Right cardiac atrium (tissue), 5 donors: ENCODE data around the gene SMPX. TPM values are rescaled to one million over a fixed set of nuclear protein-coding genes. Genes with fewer than 3 reads are reported as not detected.

ENCODE experiments used
- ATAC-seq, 2 donors: fragments of 200-7000 bp; cut with Tn5 transposase; one replicate each; pipeline versions ENCODE4 v1.8.0 to v1.9.1; 2020; ENCODE audit warnings: moderate library complexity in 2 of 2, mild to moderate bottlenecking in 1 of 2
- DNase-seq, 3 donors: peaks; one replicate each; pipeline ENCODE4 v3.0.0-alpha.2; 2020
- H3K27ac ChIP-seq: one replicate; pipeline ENCODE4 v1.5.1; 2013; ENCODE audit warnings: mild to moderate bottlenecking, low read length, control low read depth, moderate library complexity
- H3K27me3 ChIP-seq: one replicate; pipeline ENCODE4 v1.6.1; 2013; ENCODE audit not compliant: control insufficient read depth, insufficient read depth
- H3K4me1 ChIP-seq: one replicate; pipeline ENCODE4 v1.6.1; 2013; ENCODE audit warnings: low read length; ENCODE audit not compliant: control insufficient read depth, insufficient read depth
- H3K4me3 ChIP-seq: one replicate; pipeline ENCODE4 v1.5.1; 2013; ENCODE audit warnings: low read length, control low read depth
- H3K9me3 ChIP-seq: one replicate; pipeline ENCODE4 v1.6.1; 2013; ENCODE audit warnings: low read length; ENCODE audit not compliant: control insufficient read depth
- WGBS: extraction: QIAGEN DNeasy Blood & Tissue Kit; methylation state at CpG from one replicate; pipeline ENCODE4 v1.1.7; 2013; 5-methylcytosine and 5-hydroxymethylcytosine counted together
- intact Hi-C, 4 donors: fragments of 100-400 bp; cut with DNase I; formaldehyde crosslinking; loops; one replicate each; pipeline versions ENCODE4 v1.11.0 to v1.14.0; 2022 to 2023
- long read RNA-seq, 4 donors: library from polyadenylated mRNA; unstranded; transcript quantifications; one replicate each; pipeline ENCODE4 v2.0.0, GENCODE V29; 2020 to 2021
- polyA plus RNA-seq: library from polyadenylated mRNA; stranded (reverse); fragments of 200-250 nt; gene quantifications from one replicate; pipeline ENCODE4 v1.2.3, GENCODE V29; 2013
- total RNA-seq, 4 donors: library from RNA; stranded (reverse); fragmentation: NEBNext Ultra II Directional; extraction: Animal tissue kit (Norgen Biotek cat#: 25700); gene quantifications; one replicate each; pipeline ENCODE4 v1.2.1, GENCODE V29; 2021
- donor health status: healthy with polysubstance abuse.
- donor health status: DM: no; HTN: yes; CAD: no.
- donor health status: DM: no; HTN: no; CAD: no.
- donor health status: DM: no; HTN: yes; CAD: no; lungs with severe emphysema.
- donor health status: DM: yes; HTN: yes; CAD: no.

The SMPX gene
- 100 to 1,000 TPM; 422 to 570 (median 436) TPM for total RNA-seq
- polyA plus RNA-seq, result 714 TPM
- long read RNA-seq, donor 1, transcript SMPX-203 (5 exons, 891 nt), result major isoform, 120 of 134 reads
- long read RNA-seq, donor 1, partial matches to known transcripts, result 5 of 134 reads
- long read RNA-seq, donor 1, other reads (novel, unspliced or antisense), result 8 of 134 reads
- long read RNA-seq, donor 2, transcript SMPX-203 (5 exons, 891 nt), result major isoform, 81 of 86 reads
- long read RNA-seq, donor 2, partial matches to known transcripts, result 3 of 86 reads
- long read RNA-seq, donor 2, other reads (novel, unspliced or antisense), result 2 of 86 reads
- long read RNA-seq, donor 3, transcript SMPX-203 (5 exons, 891 nt), result major isoform, 121 of 150 reads
- long read RNA-seq, donor 3, partial matches to known transcripts, result 13 of 150 reads
- long read RNA-seq, donor 3, other reads (novel, unspliced or antisense), result 15 of 150 reads
- long read RNA-seq, donor 4, transcript SMPX-203 (5 exons, 891 nt), result major isoform, 95 of 103 reads
- long read RNA-seq, donor 4, partial matches to known transcripts, result 3 of 103 reads
- long read RNA-seq, donor 4, other reads (novel, unspliced or antisense), result 2 of 103 reads

- DNase-seq (peak in 2 of 3 donors; percentile 46 to 59), ATAC-seq (peak; percentile 79 to 85)
- intact Hi-C loops, result loop anchor here in 1 of 4 donors (10.0 kb wide), 1 partner anchor 77 kb away; the partner anchor contains the start of gene MBTPS2
- Histone ChIP-seq H3K9me3 (no peaks in the 10 kb centered on the region), H3K4me1 (peaks cover 2% of the 10 kb centered on the region), H3K27ac (peak within 1 kb of the TSS; percentile 84), H3K27me3 (no peaks in the 10 kb centered on the region), H3K4me3 (peak within 1 kb of the TSS; percentile 56)
- 35% methylated on average over 12 of the region's 12 CpGs for WGBS
These were observed at the start of gene SMPX for GRCh38 chrX:21757960-21758359. SMPX (minus strand) TSS chrX:21758116; CDS start chrX:21754290, 3,826 bp downstream.

- Histone ChIP-seq H3K27ac (no peak overlapping the region), H3K9me3 (no peaks in the 10 kb centered on the region), H3K4me1 (no peaks in the 10 kb centered on the region), H3K27me3 (no peaks in the 10 kb centered on the region), H3K4me3 (no peak overlapping the region)
- DNase-seq, result no peak
- ATAC-seq, result no peak
- intact Hi-C loops, result no loop called here
These were observed 48.8 kb upstream of the SMPX start for GRCh38 chrX:21806691-21807090.

GRCh38 chrX:21802839-21803238 is 44.9 kb upstream of the SMPX start:
- no peak overlapping the region for H3K4me3 ChIP-seq
- H3K9me3 ChIP-seq, result no peaks in the 10 kb centered on the region
- peaks cover 4% of the 10 kb centered on the region for H3K4me1 ChIP-seq
- H3K27me3 ChIP-seq, result no peaks in the 10 kb centered on the region
- H3K27ac ChIP-seq, result no peak overlapping the region
- ATAC-seq (no peak), DNase-seq (no peak)
- intact Hi-C loops, result no loop called here

GRCh38 chrX:21802054-21802670 is 44.2 kb upstream of the SMPX start:
- no peak overlapping the region for H3K4me3 ChIP-seq
- no peaks in the 10 kb centered on the region for H3K27me3 ChIP-seq
- no peak overlapping the region for H3K27ac ChIP-seq
- H3K9me3 ChIP-seq, result no peaks in the 10 kb centered on the region
- ATAC-seq (no peak), DNase-seq (no peak)
- intact Hi-C loops, result no loop called here
- peaks cover 4% of the 10 kb centered on the region for H3K4me1 ChIP-seq
- 64% methylated on average over 7 of the region's 7 CpGs for WGBS

- H3K4me1 ChIP-seq, result peaks cover 4% of the 10 kb centered on the region
- no peak for DNase-seq
- no peaks in the 10 kb centered on the region for H3K27me3 ChIP-seq
- H3K27ac ChIP-seq, result peak overlapping the region; percentile 58
- no peak overlapping the region for H3K4me3 ChIP-seq
- no peak for ATAC-seq
- 5% methylated on average over 1 of the region's 1 CpG for WGBS
- H3K9me3 ChIP-seq, result no peaks in the 10 kb centered on the region
- intact Hi-C loops, result no loop called here
These were observed 42.4 kb upstream of the SMPX start for GRCh38 chrX:21800344-21800770.

- H3K4me3 ChIP-seq, result no peak overlapping the region
- 70% methylated on average over 6 of the region's 6 CpGs for WGBS
- no peaks in the 10 kb centered on the region for H3K27me3 ChIP-seq
- intact Hi-C loops, result no loop called here
- no peaks in the 10 kb centered on the region for H3K9me3 ChIP-seq
- no peak for ATAC-seq
- DNase-seq, result no peak
- H3K4me1 ChIP-seq, result peaks cover 4% of the 10 kb centered on the region
- H3K27ac ChIP-seq, result no peak overlapping the region
These were observed 41.9 kb upstream of the SMPX start for GRCh38 chrX:21799767-21800166.

- 68% methylated on average over 6 of the region's 6 CpGs for WGBS
- intact Hi-C loops, result no loop called here
- Histone ChIP-seq H3K27me3 (no peaks in the 10 kb centered on the region), H3K4me1 (peaks cover 4% of the 10 kb centered on the region), H3K27ac (peak overlapping the region; percentile 17), H3K9me3 (no peaks in the 10 kb centered on the region), H3K4me3 (no peak overlapping the region)
- DNase-seq (no peak), ATAC-seq (peak in 1 of 2 donors; percentile 40)
These were observed 40.8 kb upstream of the SMPX start for GRCh38 chrX:21798677-21799219.

- ATAC-seq, result no peak
- intact Hi-C loops, result no loop called here
These were observed 24.1 kb upstream of the SMPX start for GRCh38 chrX:21781976-21782375.

GRCh38 chrX:21781525-21781924 is 23.6 kb upstream of the SMPX start:
- DNase-seq (no peak), ATAC-seq (no peak)
- Histone ChIP-seq H3K27ac (no peak overlapping the region), H3K4me3 (no peak overlapping the region), H3K27me3 (no peaks in the 10 kb centered on the region), H3K4me1 (no peaks in the 10 kb centered on the region), H3K9me3 (no peaks in the 10 kb centered on the region)
- intact Hi-C loops, result no loop called here
- 69% methylated on average over 1 of the region's 1 CpG for WGBS

More at GRCh38 chrX:21781976-21782375, 24.1 kb upstream of the SMPX start:
- no peaks in the 10 kb centered on the region for H3K27me3 ChIP-seq
- H3K27ac ChIP-seq, result no peak overlapping the region
- DNase-seq, result no peak
- no peaks in the 10 kb centered on the region for H3K9me3 ChIP-seq
- WGBS, result 88% methylated on average over 1 of the region's 1 CpG
- no peaks in the 10 kb centered on the region for H3K4me1 ChIP-seq
- H3K4me3 ChIP-seq, result no peak overlapping the region

GRCh38 chrX:21779095-21779494 is 21.2 kb upstream of the SMPX start:
- intact Hi-C loops, result no loop called here
- Histone ChIP-seq H3K27ac (peak overlapping the region; percentile 52), H3K9me3 (no peaks in the 10 kb centered on the region), H3K27me3 (no peaks in the 10 kb centered on the region), H3K4me1 (no peaks in the 10 kb centered on the region), H3K4me3 (no peak overlapping the region)
- DNase-seq, result no peak
- 33% methylated on average over 3 of the region's 3 CpGs for WGBS
- ATAC-seq, result no peak

- H3K27me3 ChIP-seq, result no peaks in the 10 kb centered on the region
- no peak overlapping the region for H3K4me3 ChIP-seq
- intact Hi-C loops, result no loop called here
- no peaks in the 10 kb centered on the region for H3K4me1 ChIP-seq
- ATAC-seq (no peak), DNase-seq (no peak)
- no peak overlapping the region for H3K27ac ChIP-seq
- no peaks in the 10 kb centered on the region for H3K9me3 ChIP-seq
- 4% methylated on average over 1 of the region's 1 CpG for WGBS
These were observed 20.3 kb upstream of the SMPX start for GRCh38 chrX:21778236-21778635.
